Activated CD8-positive, alpha-beta memory T cell treated with anti-CD3 and anti-CD28 coated beads, Interleukin-2, amount 50 U/mL, for 24 hours (primary cell): ENCODE data around the gene CRISPLD2.
"Not testable (repeated sequence)": the region's sequence is repeated elsewhere in the genome, so short reads cannot be mapped to it uniquely, and the experiment has no call there.

Experiments used
- DNase-seq: peaks from one replicate; pipeline ENCODE4 v3.0.0-alpha.2; 2020; ENCODE audit errors: extremely low read depth

Gene CRISPLD2

GRCh38 chr16:84839956-84840355 lies 20.2 kb downstream of the CRISPLD2 start:
- no peak for DNase-seq

GRCh38 chr16:84840687-84841627 lies 21.2 kb downstream of the CRISPLD2 start:
- no peak for DNase-seq

- no peak for DNase-seq
Measured at GRCh38 chr16:84841787-84842300, 22.1 kb downstream of the CRISPLD2 start.

GRCh38 chr16:84842516-84843148 lies 22.8 kb downstream of the CRISPLD2 start:
- DNase-seq, result no peak

GRCh38 chr16:84843149-84844048 lies 23.6 kb downstream of the CRISPLD2 start:
- DNase-seq, result no peak

GRCh38 chr16:84844049-84844350 lies 24.2 kb downstream of the CRISPLD2 start:
- no peak for DNase-seq

- no peak for DNase-seq
Measured at GRCh38 chr16:84844559-84845495, 25.0 kb downstream of the CRISPLD2 start.

GRCh38 chr16:84845496-84846002 lies 25.8 kb downstream of the CRISPLD2 start:
- DNase-seq, result no peak

GRCh38 chr16:84847564-84848355 lies 28.0 kb downstream of the CRISPLD2 start:
- DNase-seq, result no peak

- no peak for DNase-seq
Measured at GRCh38 chr16:84848986-84849634, 29.3 kb downstream of the CRISPLD2 start.

GRCh38 chr16:84849751-84850150 lies 30.0 kb downstream of the CRISPLD2 start:
- no peak for DNase-seq

- DNase-seq, result no peak
Measured at GRCh38 chr16:84850714-84851113, 30.9 kb downstream of the CRISPLD2 start.

GRCh38 chr16:84851192-84852127 lies 31.7 kb downstream of the CRISPLD2 start:
- DNase-seq, result no peak

GRCh38 chr16:84853534-84853933 lies 33.7 kb downstream of the CRISPLD2 start:
- no peak for DNase-seq

- DNase-seq, result no peak
Measured at GRCh38 chr16:84854759-84855158, 35.0 kb downstream of the CRISPLD2 start.

GRCh38 chr16:84855435-84856202 lies 35.8 kb downstream of the CRISPLD2 start:
- DNase-seq, result not testable (repeated sequence)

- not testable (repeated sequence) for DNase-seq
Measured at GRCh38 chr16:84856203-84856581, 36.4 kb downstream of the CRISPLD2 start.
